GM06990 (cell line): ENCODE measurements around the gene PRRG3.

ENCODE experiments used
- DNase-seq: peaks from one replicate; pipeline ENCODE4 v3.0.0-alpha.2; 2011; ENCODE audit not compliant: insufficient read length; ENCODE audit errors: extremely low read depth
- H3K27me3 ChIP-seq: replicated peaks from 2 replicates; pipeline ENCODE4 v1.6.0; 2011; ENCODE audit warnings: low read length; ENCODE audit not compliant: control insufficient read depth, insufficient read depth
- H3K36me3 ChIP-seq: 2 replicates; pipeline ENCODE4 v1.5.1; 2011; ENCODE audit warnings: low read length; ENCODE audit not compliant: control insufficient read depth, insufficient read depth
- H3K4me3 ChIP-seq: replicated peaks from 2 replicates; pipeline ENCODE4 v1.5.1; 2011; ENCODE audit warnings: low read depth, mild to moderate bottlenecking, control low read depth, low read length
- CTCF ChIP-seq: IDR thresholded peaks from 2 replicates; pipeline ENCODE4 v1.5.1; 2011; ENCODE audit warnings: low read length, control low read depth, mild to moderate bottlenecking, inconsistent platforms; ENCODE audit not compliant: insufficient read depth, poor library complexity, severe bottlenecking

PRRG3 gene

GRCh38 chrX:151737494-151737893 is 42.2 kb downstream of the PRRG3 start:
- no peak for TF ChIP-seq CTCF
- Histone ChIP-seq H3K27me3 (no peaks in the 10 kb centered on the region), H3K36me3 (no peaks in the 10 kb centered on the region), H3K4me3 (no peak overlapping the region)
- DNase-seq = no peak

GRCh38 chrX:151738751-151739150 is 43.5 kb downstream of the PRRG3 start:
- no peak overlapping the region for H3K4me3 ChIP-seq
- H3K27me3 ChIP-seq = no peaks in the 10 kb centered on the region

GRCh38 chrX:151741606-151742005 is 46.3 kb downstream of the PRRG3 start:
- no peak for TF ChIP-seq CTCF

More at GRCh38 chrX:151738751-151739150, 43.5 kb downstream of the PRRG3 start:
- TF ChIP-seq CTCF = no peak
- DNase-seq = no peak
- H3K36me3 ChIP-seq = no peaks in the 10 kb centered on the region

GRCh38 chrX:151742311-151742710 is 47.1 kb downstream of the PRRG3 start:
- no peaks in the 10 kb centered on the region for H3K36me3 ChIP-seq
- TF ChIP-seq CTCF = no peak
- H3K4me3 ChIP-seq = no peak overlapping the region
- DNase-seq = no peak
- no peaks in the 10 kb centered on the region for H3K27me3 ChIP-seq

More at GRCh38 chrX:151741606-151742005, 46.3 kb downstream of the PRRG3 start:
- DNase-seq = no peak
- Histone ChIP-seq H3K36me3 (no peaks in the 10 kb centered on the region), H3K4me3 (no peak overlapping the region), H3K27me3 (no peaks in the 10 kb centered on the region)

GRCh38 chrX:151743651-151744470 is 48.6 kb downstream of the PRRG3 start:
- Histone ChIP-seq H3K4me3 (no peak overlapping the region), H3K27me3 (no peaks in the 10 kb centered on the region), H3K36me3 (no peaks in the 10 kb centered on the region)
- no peak for DNase-seq
- no peak for TF ChIP-seq CTCF
